ENCODE results near the gene PTGER3.

The PTGER3 gene

GRCh38 chr1:71002709-71003475 lies 44.7 kb downstream of the PTGER3 start:
- no peak for TF ChIP-seq CTCF (IDR thresholded peaks at IDR 0.05; ENCODE audit: extremely low read depth, missing control alignments)
- no peak for DNase-seq (ENCODE audit: low spot score)

- no peak for DNase-seq (ENCODE audit: low spot score)
- no peak for TF ChIP-seq CTCF (IDR thresholded peaks at IDR 0.05; ENCODE audit: extremely low read depth, missing control alignments)
Observed at GRCh38 chr1:71001624-71002023, 46.0 kb downstream of the PTGER3 start.

- DNase-seq (ENCODE audit: low spot score), result no peak
- no peak for TF ChIP-seq CTCF (IDR thresholded peaks at IDR 0.05; ENCODE audit: extremely low read depth, missing control alignments)
Observed at GRCh38 chr1:70997793-70998192, 49.8 kb downstream of the PTGER3 start.

- DNase-seq (ENCODE audit: low spot score), result no peak
- no peak for TF ChIP-seq CTCF (IDR thresholded peaks at IDR 0.05; ENCODE audit: extremely low read depth, missing control alignments)
Observed at GRCh38 chr1:70994753-70995268, 52.8 kb downstream of the PTGER3 start.

- DNase-seq (ENCODE audit: low spot score), result no peak
- no peak for TF ChIP-seq CTCF (IDR thresholded peaks at IDR 0.05; ENCODE audit: extremely low read depth, missing control alignments)
Observed at GRCh38 chr1:70993798-70994197, 53.8 kb downstream of the PTGER3 start.

GRCh38 chr1:70992521-70992920 lies 55.1 kb downstream of the PTGER3 start:
- no peak for DNase-seq (ENCODE audit: low spot score)
- TF ChIP-seq CTCF (IDR thresholded peaks at IDR 0.05; ENCODE audit: extremely low read depth, missing control alignments), result no peak

GRCh38 chr1:70990469-70991253 lies 57.0 kb downstream of the PTGER3 start:
- no peak for DNase-seq (ENCODE audit: low spot score)
- TF ChIP-seq CTCF (IDR thresholded peaks at IDR 0.05; ENCODE audit: extremely low read depth, missing control alignments), result no peak

Measured in GM20000 (cell line).